HCT116 (cell line): Measurements from ENCODE around the gene PFN3. TPM values are rescaled to one million over a fixed set of nuclear protein-coding genes. Genes with fewer than 3 reads are reported as not detected.

Source experiments
- ATAC-seq: fragments of 200-7000 bp; cut with Tn5 transposase; 2 replicates; pipeline ENCODE4 v1.9.1; 2020; ENCODE audit warnings: mild to moderate bottlenecking, moderate library complexity
- BruUV-seq: library from RNA; stranded (reverse); fragments of 400-500 nt; replicated peaks from 2 replicates; lab custom pipeline; 2021; lab: Mats Ljungman, UMichigan
- CTCF ChIA-PET: fragments of 300-600 bp; sonication (Branson Sonifier 250); formaldehyde crosslinking; loops from one replicate; lab custom pipeline; 2021; ENCODE audit warnings: antibody characterized with exemption; lab: Charles Lee
- POLR2A ChIA-PET: fragments of 300-600, 350-600 bp; sonication (Branson Sonifier 250); formaldehyde crosslinking; loops from one replicate; lab custom pipeline; 2021; ENCODE audit warnings: antibody characterized with exemption; lab: Charles Lee
- RAD21 ChIA-PET, 2 experiments: fragments of 300-600 bp; sonication (Branson Sonifier 250); formaldehyde crosslinking; loops; one replicate each; lab custom pipeline; 2023; ENCODE audit warnings: low total read pairs in 2 of 2; ENCODE audit not compliant: uncharacterized antibody in 2 of 2, unreplicated experiment in 2 of 2, low non-redundant PET in 1 of 2; lab: Charles Lee
- DNase-seq: peaks from one replicate; pipeline ENCODE4 v3.0.0-alpha.2; 2010; ENCODE audit warnings: low read depth, low spot score
- H2AFZ ChIP-seq: fragments of 200-600 bp; shearing (Covaris generic), sonication (generic); 2 replicates; pipeline ENCODE4 v1.6.1; 2017; ENCODE audit warnings: low read depth, mixed run types, mixed read lengths, antibody characterized with exemption, low read length; ENCODE audit not compliant: poor library complexity, severe bottlenecking
- H3K27ac ChIP-seq: 2 replicates; pipeline ENCODE4 v1.5.1; 2012; ENCODE audit warnings: low read depth, low read length
- H3K27me3 ChIP-seq: fragments of 200-600 bp; sonication (generic); 2 replicates; pipeline ENCODE4 v1.6.1; 2016; ENCODE audit warnings: mixed run types, low read length, mixed read lengths; ENCODE audit not compliant: insufficient read depth
- H3K36me3 ChIP-seq, 2 experiments: fragments of 200-500 bp in 1 of 2; fragments of 200-600 bp in 1 of 2; sonication (Bioruptor generic) in 1 of 2; sonication (generic) in 1 of 2; 2 replicates each; pipeline versions ENCODE4 v1.5.1 to v1.6.1; 2014 to 2016; ENCODE audit warnings: low read length in 2 of 2, inconsistent platforms in 1 of 2, mixed read lengths in 1 of 2, mixed run types in 1 of 2; ENCODE audit not compliant: insufficient read depth in 2 of 2, control insufficient read depth in 1 of 2
- H3K4me1 ChIP-seq, 2 experiments: fragments of 200-600 bp in 1 of 2; sonication (generic) in 1 of 2; 2 replicates each; pipeline versions ENCODE4 v1.5.1 to v1.6.1; 2012 to 2017; ENCODE audit warnings: low read length in 2 of 2, inconsistent platforms in 1 of 2, mild to moderate bottlenecking in 1 of 2, mixed read lengths in 1 of 2, mixed run types in 1 of 2, moderate library complexity in 1 of 2; ENCODE audit not compliant: insufficient read depth in 2 of 2, control insufficient read depth in 1 of 2
- H3K4me2 ChIP-seq: fragments of 200-600 bp; sonication (generic); 2 replicates; pipeline ENCODE4 v1.6.1; 2017; ENCODE audit warnings: mixed run types, low read length, mixed read lengths
- H3K4me3 ChIP-seq, 2 experiments: fragments of 200-600 bp in 1 of 2; sonication (generic) in 1 of 2; replicated peaks in 1 of 2; 2 replicates each; pipeline ENCODE4 v1.5.1; 2011 to 2016; ENCODE audit warnings: low read length in 2 of 2, control low read depth in 1 of 2, low read depth in 1 of 2, mild to moderate bottlenecking in 1 of 2, mixed read lengths in 1 of 2, mixed run types in 1 of 2
- H3K79me2 ChIP-seq: fragments of 200-600 bp; sonication (generic); 2 replicates; pipeline ENCODE4 v1.6.1; 2017; ENCODE audit warnings: mild to moderate bottlenecking, mixed run types, low read length, moderate library complexity, mixed read lengths; ENCODE audit not compliant: insufficient read depth
- H3K9ac ChIP-seq: fragments of 200-600 bp; sonication (generic); 2 replicates; pipeline ENCODE4 v1.6.1; 2016; ENCODE audit warnings: low read length, mixed read lengths
- H3K9me2 ChIP-seq: fragments of 200-600 bp; sonication (generic), shearing (Covaris generic); 2 replicates; pipeline ENCODE4 v1.6.1; 2017; ENCODE audit warnings: mixed run types, mild to moderate bottlenecking, moderate library complexity; ENCODE audit not compliant: insufficient read depth
- H3K9me3 ChIP-seq, 2 experiments: fragments of 200-500 bp in 1 of 2; fragments of 200-600 bp in 1 of 2; sonication (Bioruptor generic) in 1 of 2; sonication (generic) in 1 of 2; 2 replicates each; pipeline ENCODE4 v1.6.1; 2014 to 2017; ENCODE audit warnings: low read length in 2 of 2, mixed read lengths in 2 of 2, inconsistent platforms in 1 of 2, low read depth in 1 of 2, mild to moderate bottlenecking in 1 of 2, mixed run types in 1 of 2, moderate library complexity in 1 of 2; ENCODE audit not compliant: control insufficient read depth in 1 of 2, insufficient read depth in 1 of 2
- H4K20me1 ChIP-seq: fragments of 200-600 bp; sonication (generic), shearing (Covaris generic); 2 replicates; pipeline ENCODE4 v1.6.1; 2017; ENCODE audit warnings: mixed run types, mild to moderate bottlenecking, moderate library complexity; ENCODE audit not compliant: insufficient read depth
- CBX3 ChIP-seq: IDR thresholded peaks from 2 replicates; pipeline ENCODE4 v1.6.1; 2012; ENCODE audit warnings: low read depth
- ELF1 ChIP-seq: IDR thresholded peaks from 2 replicates; pipeline ENCODE4 v1.6.1; 2012; ENCODE audit warnings: low read depth, borderline replicate concordance
- EZH2phosphoT487 ChIP-seq: fragments of 200-600 bp; IDR thresholded peaks from 2 replicates; pipeline ENCODE4 v1.6.1; 2018; ENCODE audit warnings: antibody characterized with exemption, borderline replicate concordance
- FOSL1 ChIP-seq: IDR thresholded peaks from 2 replicates; pipeline ENCODE4 v1.6.1; 2012; ENCODE audit warnings: low read depth
- POLR2AphosphoS5 ChIP-seq: IDR thresholded peaks from 2 replicates; pipeline ENCODE4 v1.6.1; 2011; ENCODE audit warnings: mild to moderate bottlenecking, low read depth, low read length, moderate library complexity
- RAD21 ChIP-seq: IDR thresholded peaks from 2 replicates; pipeline ENCODE4 v1.6.1; 2012; ENCODE audit warnings: low read depth, mild to moderate bottlenecking
- SIN3A ChIP-seq: IDR thresholded peaks from 2 replicates; pipeline ENCODE4 v1.6.1; 2012; ENCODE audit warnings: low read depth
- SP1 ChIP-seq: IDR thresholded peaks from 2 replicates; pipeline ENCODE4 v1.6.1; 2012; ENCODE audit warnings: low read depth
- SRF ChIP-seq: IDR thresholded peaks from 2 replicates; pipeline ENCODE4 v1.6.1; 2012; ENCODE audit warnings: low read depth
- YY1 ChIP-seq: IDR thresholded peaks from 2 replicates; pipeline ENCODE4 v1.6.1; 2011; ENCODE audit warnings: low read length, low read depth, moderate library complexity, mild to moderate bottlenecking; ENCODE audit not compliant: insufficient replicate concordance; ENCODE audit errors: extremely low read depth
- ZFX ChIP-seq: fragments of 450-650 bp; IDR thresholded peaks from 2 replicates; pipeline ENCODE4 v1.6.1; 2017
- ZNF274 ChIP-seq: fragments of 200-500 bp; sonication (Bioruptor generic); IDR thresholded peaks from 2 replicates; pipeline ENCODE4 v1.6.1; 2014; ENCODE audit warnings: mild to moderate bottlenecking, low read depth, low read length, inconsistent platforms
- intact Hi-C: fragments of 100-400 bp; cut with micrococcal nuclease; formaldehyde crosslinking; loops from 2 replicates; pipeline ENCODE4 v1.10.0; 2022
- total RNA-seq: library from RNA; stranded (reverse); gene quantifications from one replicate; pipeline ENCODE4 v1.2.1, GENCODE V29; 2021; ENCODE audit not compliant: unreplicated experiment
- TF ChIP-seq, protein P1 (sequence below): IDR thresholded peaks from 2 replicates; pipeline ENCODE4 v1.6.1; 2012
- TF ChIP-seq, protein P2 (sequence below): IDR thresholded peaks from 2 replicates; pipeline ENCODE4 v1.6.1; 2012; ENCODE audit warnings: low read depth
- TF ChIP-seq, protein P3 (sequence below): IDR thresholded peaks from 2 replicates; pipeline ENCODE4 v1.6.1; 2012

The PFN3 gene
- total RNA-seq, 1 experiment from 2014 or later = not detected

DNA sequence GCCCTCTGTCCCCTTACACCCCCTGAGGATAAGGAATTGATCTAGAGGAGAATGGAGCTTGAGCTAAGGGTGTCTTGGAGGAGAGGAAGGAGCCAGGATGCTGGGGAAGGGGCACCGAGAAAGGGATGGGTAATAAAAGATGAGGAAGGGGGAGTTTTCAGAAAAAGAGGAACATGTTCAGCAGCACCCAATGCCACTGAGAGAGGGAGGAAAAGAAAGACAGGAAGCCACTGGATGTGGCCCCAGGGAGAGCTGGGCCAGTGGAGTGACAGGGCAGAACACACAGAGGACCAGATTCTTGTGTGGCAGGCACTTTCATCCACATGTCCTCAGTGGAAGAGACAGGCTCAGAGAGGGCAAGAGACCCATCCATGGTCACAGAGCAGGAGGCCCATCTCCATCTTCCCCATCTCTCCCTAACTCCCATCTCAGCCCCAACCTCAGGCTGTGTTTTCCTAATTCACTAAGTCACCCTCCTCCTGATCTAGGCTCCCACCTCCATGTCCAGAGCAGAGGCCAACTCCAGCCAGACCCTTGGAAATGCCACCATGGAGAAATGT lies 7.2 kb downstream of the PFN3 start:
- Histone ChIP-seq H3K79me2 (no peaks in the 10 kb centered on the region), H4K20me1 (no peaks in the 10 kb centered on the region), H3K36me3 (no peaks in the 10 kb centered on the region), H3K4me1 (peaks cover 21 to 39% of the 10 kb centered on the region in 2 experiments), H3K4me3 (no peak overlapping the region), H3K9ac (no peak overlapping the region), H3K9me2 (no peaks in the 10 kb centered on the region), H3K4me2 (no peak overlapping the region), H3K9me3 (no peaks in the 10 kb centered on the region), H3K27me3 (no peaks in the 10 kb centered on the region), H2AFZ (no peak overlapping the region), H3K27ac (no peak overlapping the region)
- CTCF ChIA-PET = interaction anchor here (1.0 kb wide), 1 partner anchor 24 kb away, joined by 3 read pairs; no protein-coding TSS in a partner anchor
- no TSS peak for BruUV-seq
- RAD21 ChIA-PET = no interaction called here
- POLR2A ChIA-PET = interaction anchor here (0.8 kb wide), 1 partner anchor 297 kb away, joined by 3 read pairs; no protein-coding TSS in a partner anchor
- intact Hi-C loops = no loop called here
- ATAC-seq (no peak), DNase-seq (no peak)
- TF ChIP-seq, protein P1, sequence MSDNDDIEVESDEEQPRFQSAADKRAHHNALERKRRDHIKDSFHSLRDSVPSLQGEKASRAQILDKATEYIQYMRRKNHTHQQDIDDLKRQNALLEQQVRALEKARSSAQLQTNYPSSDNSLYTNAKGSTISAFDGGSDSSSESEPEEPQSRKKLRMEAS = no peak
- no peak for TF ChIP-seq SRF
- no peak for TF ChIP-seq ELF1
- TF ChIP-seq SIN3A = no peak
- no peak for TF ChIP-seq CBX3

DNA sequence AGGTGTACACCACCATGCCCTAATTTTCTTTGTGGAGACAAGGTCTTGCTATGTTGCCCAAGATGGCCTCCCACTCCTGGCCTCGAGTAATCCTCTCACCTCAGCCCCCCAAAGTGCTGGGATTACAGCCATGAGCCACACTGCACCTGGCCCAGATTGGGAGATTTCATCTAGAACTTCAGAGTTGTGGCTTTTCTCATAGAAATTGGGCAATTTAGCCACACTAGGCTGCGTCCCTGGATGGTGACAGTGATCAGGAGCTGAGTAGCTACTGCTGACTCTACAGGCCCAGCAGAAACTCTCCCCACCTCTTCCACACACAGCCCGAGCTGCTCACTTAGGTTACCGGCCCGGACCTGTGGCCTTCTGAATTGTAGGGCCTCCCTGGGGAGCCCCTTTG lies 7.7 kb downstream of the PFN3 start:
- H4K20me1 ChIP-seq = no peaks in the 10 kb centered on the region
- no peaks in the 10 kb centered on the region for H3K36me3 ChIP-seq
- no peak overlapping the region for H3K9ac ChIP-seq
- no peaks in the 10 kb centered on the region for H3K27me3 ChIP-seq
- no peak overlapping the region for H3K4me2 ChIP-seq
- no peak overlapping the region for H2AFZ ChIP-seq
- ATAC-seq = no peak
- no peaks in the 10 kb centered on the region for H3K9me3 ChIP-seq
- H3K9me2 ChIP-seq = no peaks in the 10 kb centered on the region
- POLR2A ChIA-PET = interaction anchor here (0.8 kb wide), 1 partner anchor 296 kb away, joined by 3 read pairs; no protein-coding TSS in a partner anchor
- H3K4me1 ChIP-seq = peaks cover 24 to 43% of the 10 kb centered on the region in 2 experiments
- RAD21 ChIA-PET = no interaction called here
- H3K27ac ChIP-seq = no peak overlapping the region
- no peak overlapping the region for H3K4me3 ChIP-seq
- TF ChIP-seq, protein P2, sequence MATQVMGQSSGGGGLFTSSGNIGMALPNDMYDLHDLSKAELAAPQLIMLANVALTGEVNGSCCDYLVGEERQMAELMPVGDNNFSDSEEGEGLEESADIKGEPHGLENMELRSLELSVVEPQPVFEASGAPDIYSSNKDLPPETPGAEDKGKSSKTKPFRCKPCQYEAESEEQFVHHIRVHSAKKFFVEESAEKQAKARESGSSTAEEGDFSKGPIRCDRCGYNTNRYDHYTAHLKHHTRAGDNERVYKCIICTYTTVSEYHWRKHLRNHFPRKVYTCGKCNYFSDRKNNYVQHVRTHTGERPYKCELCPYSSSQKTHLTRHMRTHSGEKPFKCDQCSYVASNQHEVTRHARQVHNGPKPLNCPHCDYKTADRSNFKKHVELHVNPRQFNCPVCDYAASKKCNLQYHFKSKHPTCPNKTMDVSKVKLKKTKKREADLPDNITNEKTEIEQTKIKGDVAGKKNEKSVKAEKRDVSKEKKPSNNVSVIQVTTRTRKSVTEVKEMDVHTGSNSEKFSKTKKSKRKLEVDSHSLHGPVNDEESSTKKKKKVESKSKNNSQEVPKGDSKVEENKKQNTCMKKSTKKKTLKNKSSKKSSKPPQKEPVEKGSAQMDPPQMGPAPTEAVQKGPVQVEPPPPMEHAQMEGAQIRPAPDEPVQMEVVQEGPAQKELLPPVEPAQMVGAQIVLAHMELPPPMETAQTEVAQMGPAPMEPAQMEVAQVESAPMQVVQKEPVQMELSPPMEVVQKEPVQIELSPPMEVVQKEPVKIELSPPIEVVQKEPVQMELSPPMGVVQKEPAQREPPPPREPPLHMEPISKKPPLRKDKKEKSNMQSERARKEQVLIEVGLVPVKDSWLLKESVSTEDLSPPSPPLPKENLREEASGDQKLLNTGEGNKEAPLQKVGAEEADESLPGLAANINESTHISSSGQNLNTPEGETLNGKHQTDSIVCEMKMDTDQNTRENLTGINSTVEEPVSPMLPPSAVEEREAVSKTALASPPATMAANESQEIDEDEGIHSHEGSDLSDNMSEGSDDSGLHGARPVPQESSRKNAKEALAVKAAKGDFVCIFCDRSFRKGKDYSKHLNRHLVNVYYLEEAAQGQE = no peak
- TF ChIP-seq SIN3A (no peak), SP1 (no peak), RAD21 (no peak), CBX3 (no peak), ZNF274 (no peak), YY1 (no peak), POLR2AphosphoS5 (no peak), FOSL1 (no peak), ZFX (no peak), EZH2phosphoT487 (no peak), ELF1 (no peak)
- TF ChIP-seq, protein P3, sequence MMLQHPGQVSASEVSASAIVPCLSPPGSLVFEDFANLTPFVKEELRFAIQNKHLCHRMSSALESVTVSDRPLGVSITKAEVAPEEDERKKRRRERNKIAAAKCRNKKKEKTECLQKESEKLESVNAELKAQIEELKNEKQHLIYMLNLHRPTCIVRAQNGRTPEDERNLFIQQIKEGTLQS = no peak
- TF ChIP-seq, all 23 proteins: peak for 0
- intact Hi-C loops = no loop called here
- CTCF ChIA-PET = interaction anchor here (1.0 to 1.3 kb wide), 3 partner anchors 10 to 63 kb away, joined by 3 to 8 read pairs (median 4); no protein-coding TSS in a partner anchor
- no TSS peak for BruUV-seq
- DNase-seq = no peak
- no peaks in the 10 kb centered on the region for H3K79me2 ChIP-seq
